Effector memory CD4-positive, alpha-beta T cell (primary cell): ENCODE data around the gene CALML5.

ENCODE experiments used
- DNase-seq, 3 donors: peaks; one replicate each; pipeline ENCODE4 v3.0.0-alpha.2; 2020
- H3K27ac ChIP-seq: 2 replicates; pipeline ENCODE4 v1.7.0; 2013; ENCODE audit warnings: mild to moderate bottlenecking, low read length, moderate library complexity; ENCODE audit not compliant: insufficient read depth, poor library complexity, severe bottlenecking
- H3K27me3 ChIP-seq: replicated peaks from 2 replicates; pipeline ENCODE4 v1.7.0; 2013; ENCODE audit warnings: mild to moderate bottlenecking, low read length; ENCODE audit not compliant: insufficient read depth, control insufficient read depth, poor library complexity, severe bottlenecking
- H3K36me3 ChIP-seq: 2 replicates; pipeline ENCODE4 v1.7.0; 2013; ENCODE audit warnings: mild to moderate bottlenecking, low read length, moderate library complexity; ENCODE audit not compliant: control insufficient read depth, insufficient read depth
- H3K4me1 ChIP-seq: 2 replicates; pipeline ENCODE4 v1.7.0; 2013; ENCODE audit warnings: low read length, mild to moderate bottlenecking; ENCODE audit not compliant: control insufficient read depth, insufficient read depth, poor library complexity, severe bottlenecking
- H3K4me3 ChIP-seq: 2 replicates; pipeline ENCODE4 v1.7.0; 2013; ENCODE audit warnings: low read length, low read depth, mild to moderate bottlenecking; ENCODE audit not compliant: insufficient read depth, poor library complexity, severe bottlenecking
- H3K9me3 ChIP-seq: 2 replicates; pipeline ENCODE4 v1.7.0; 2013; ENCODE audit warnings: mild to moderate bottlenecking, low read length, moderate library complexity; ENCODE audit not compliant: control insufficient read depth

Gene CALML5

GRCh38 chr10:5462841-5463293 lies 36.5 kb downstream of the CALML5 start:
- Histone ChIP-seq H3K9me3 (no peaks in the 10 kb centered on the region), H3K4me3 (no peak overlapping the region), H3K27me3 (no peaks in the 10 kb centered on the region), H3K27ac (no peak overlapping the region), H3K36me3 (no peaks in the 10 kb centered on the region), H3K4me1 (no peaks in the 10 kb centered on the region)
- no peak for DNase-seq

DNA sequence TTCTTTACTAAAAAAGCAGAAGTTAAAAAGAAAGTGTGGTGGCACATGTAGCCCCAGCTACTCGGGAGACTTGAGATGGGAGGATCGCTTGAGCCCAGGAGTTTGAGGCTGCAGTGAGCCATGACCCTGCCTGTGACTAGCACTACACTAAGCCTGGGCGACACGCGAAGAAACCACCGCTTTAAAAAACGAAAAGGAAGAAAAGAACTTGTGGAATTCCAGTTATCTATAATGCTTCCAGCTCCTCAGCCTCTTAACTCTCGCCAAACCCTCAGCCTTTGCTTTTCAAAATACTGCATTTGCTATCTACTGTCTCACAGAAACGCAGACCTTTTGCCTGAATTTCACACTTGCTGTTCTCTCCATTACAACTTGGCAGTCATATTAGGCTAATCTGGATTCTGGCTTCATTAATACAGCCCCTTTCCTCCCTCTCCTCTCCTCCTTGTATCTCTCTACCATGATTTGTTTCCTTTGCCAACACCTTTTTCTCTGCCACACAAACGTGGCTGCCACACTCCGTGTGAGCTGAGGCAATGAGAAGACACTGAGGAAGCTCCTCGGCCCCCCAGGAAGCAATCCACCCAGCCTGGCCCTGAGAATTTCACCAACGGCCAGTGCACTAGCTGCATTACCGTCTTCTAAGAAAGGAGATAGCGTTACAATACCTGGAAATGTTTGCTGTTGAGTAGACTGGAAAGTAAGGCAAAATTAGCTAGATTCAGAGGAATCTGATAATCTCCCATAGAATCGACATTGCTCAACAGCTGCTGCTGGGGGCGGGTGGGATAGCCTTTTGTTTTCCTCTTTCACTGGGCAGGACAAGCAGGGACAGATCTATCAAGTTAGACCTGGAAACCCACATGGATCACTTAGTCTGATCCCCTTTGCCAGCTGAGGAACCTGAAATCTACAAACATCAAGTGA lies 37.2 kb downstream of the CALML5 start:
- H3K27me3 ChIP-seq = no peaks in the 10 kb centered on the region
- H3K36me3 ChIP-seq = no peaks in the 10 kb centered on the region
- no peaks in the 10 kb centered on the region for H3K9me3 ChIP-seq
- no peak overlapping the region for H3K4me3 ChIP-seq
- H3K27ac ChIP-seq = no peak overlapping the region
- H3K4me1 ChIP-seq = no peaks in the 10 kb centered on the region
- DNase-seq = no peak

GRCh38 chr10:5461203-5461588 lies 38.2 kb downstream of the CALML5 start:
- Histone ChIP-seq H3K27me3 (no peaks in the 10 kb centered on the region), H3K36me3 (peaks cover 5% of the 10 kb centered on the region), H3K4me3 (no peak overlapping the region), H3K27ac (no peak overlapping the region), H3K9me3 (no peaks in the 10 kb centered on the region), H3K4me1 (no peaks in the 10 kb centered on the region)
- no peak for DNase-seq

DNA sequence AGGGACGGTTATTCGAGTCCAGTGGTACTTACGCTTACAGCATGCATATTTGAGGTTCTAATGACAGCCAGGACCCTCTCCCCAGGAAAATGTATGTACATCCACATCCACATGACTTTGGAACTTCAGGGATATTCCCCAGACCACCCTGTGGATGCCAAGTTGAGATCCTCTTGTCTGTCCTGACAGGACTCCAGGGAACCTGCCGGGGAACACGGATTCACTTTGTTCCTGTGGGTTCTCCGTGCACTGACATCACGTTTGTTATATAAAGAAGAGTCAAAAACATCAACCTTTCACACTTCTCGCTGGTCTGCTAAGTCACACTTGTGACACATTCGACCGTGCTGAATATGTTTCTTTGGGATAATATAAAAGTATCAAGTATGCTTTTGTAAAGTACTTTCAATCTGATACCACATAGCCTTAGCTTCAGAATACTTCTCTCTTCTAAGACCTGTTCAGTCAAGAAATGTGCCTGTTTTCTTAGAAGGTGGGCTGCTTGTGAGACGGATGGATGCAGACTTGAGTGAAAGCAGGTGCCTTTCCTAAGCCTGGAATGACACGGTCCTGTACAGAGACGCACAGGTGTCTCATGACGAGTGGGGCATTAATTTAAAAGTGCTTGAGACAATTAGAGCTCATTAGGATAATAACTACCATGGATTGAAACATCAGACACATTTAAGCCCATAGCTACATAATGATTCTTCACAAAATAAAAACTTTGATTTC lies 38.7 kb downstream of the CALML5 start:
- Histone ChIP-seq H3K9me3 (no peaks in the 10 kb centered on the region), H3K4me3 (no peak overlapping the region), H3K27me3 (no peaks in the 10 kb centered on the region), H3K27ac (no peak overlapping the region), H3K36me3 (peaks cover 10% of the 10 kb centered on the region), H3K4me1 (no peaks in the 10 kb centered on the region)
- no peak for DNase-seq

- H3K36me3 ChIP-seq = peaks cover 17% of the 10 kb centered on the region
- no peaks in the 10 kb centered on the region for H3K9me3 ChIP-seq
- no peaks in the 10 kb centered on the region for H3K27me3 ChIP-seq
Observed at GRCh38 chr10:5458949-5459747, 40.2 kb downstream of the CALML5 start.

DNA sequence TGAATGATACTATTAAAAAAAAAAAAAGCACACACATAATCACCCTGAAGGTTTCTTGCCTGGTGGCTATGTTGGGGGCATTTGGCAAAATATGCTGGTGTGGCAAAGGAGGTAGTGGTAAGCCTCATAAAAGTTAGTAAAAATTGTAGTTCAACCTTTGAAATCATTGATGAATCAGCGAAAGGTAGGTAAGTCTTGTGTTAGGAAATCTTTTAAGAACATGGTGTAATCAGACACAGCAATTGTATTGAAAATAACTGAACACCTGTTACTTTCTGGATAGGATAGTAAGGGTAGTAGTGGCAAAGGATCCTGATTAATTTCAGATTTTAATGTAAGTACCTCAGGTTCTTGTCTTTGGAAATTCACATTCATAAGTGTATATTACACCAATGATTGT lies 40.9 kb downstream of the CALML5 start:
- no peaks in the 10 kb centered on the region for H3K4me1 ChIP-seq
- no peaks in the 10 kb centered on the region for H3K9me3 ChIP-seq
- peaks cover 18% of the 10 kb centered on the region for H3K36me3 ChIP-seq
- no peak overlapping the region for H3K27ac ChIP-seq
- no peak overlapping the region for H3K4me3 ChIP-seq
- H3K27me3 ChIP-seq = no peaks in the 10 kb centered on the region
- DNase-seq = no peak

More at GRCh38 chr10:5458949-5459747, 40.2 kb downstream of the CALML5 start:
- Histone ChIP-seq H3K4me3 (no peak overlapping the region), H3K4me1 (no peaks in the 10 kb centered on the region), H3K27ac (no peak overlapping the region)
- no peak for DNase-seq

DNA sequence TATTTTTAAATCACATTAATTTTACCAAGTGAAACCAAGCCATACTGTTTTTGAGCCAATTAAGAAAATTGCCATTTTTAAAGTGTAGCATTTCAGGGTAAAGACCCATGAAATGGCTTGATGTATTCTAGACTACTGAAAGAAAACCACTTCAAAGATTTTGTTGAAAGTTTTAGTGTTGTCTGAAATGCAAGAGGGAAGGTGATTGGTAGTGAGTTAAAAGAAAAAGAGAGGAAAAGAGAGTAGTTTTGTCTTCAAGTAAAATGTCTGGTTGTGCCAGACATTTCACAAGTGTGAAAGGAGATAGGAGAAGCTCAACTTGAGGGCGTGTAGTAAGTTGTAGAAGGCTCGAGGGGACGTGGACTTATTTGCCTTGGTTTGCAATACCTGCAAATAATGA lies 41.6 kb downstream of the CALML5 start:
- no peak overlapping the region for H3K27ac ChIP-seq
- H3K4me3 ChIP-seq = no peak overlapping the region
- no peaks in the 10 kb centered on the region for H3K9me3 ChIP-seq
- H3K4me1 ChIP-seq = no peaks in the 10 kb centered on the region
- peaks cover 24% of the 10 kb centered on the region for H3K36me3 ChIP-seq
- H3K27me3 ChIP-seq = no peaks in the 10 kb centered on the region
- DNase-seq = no peak

DNA sequence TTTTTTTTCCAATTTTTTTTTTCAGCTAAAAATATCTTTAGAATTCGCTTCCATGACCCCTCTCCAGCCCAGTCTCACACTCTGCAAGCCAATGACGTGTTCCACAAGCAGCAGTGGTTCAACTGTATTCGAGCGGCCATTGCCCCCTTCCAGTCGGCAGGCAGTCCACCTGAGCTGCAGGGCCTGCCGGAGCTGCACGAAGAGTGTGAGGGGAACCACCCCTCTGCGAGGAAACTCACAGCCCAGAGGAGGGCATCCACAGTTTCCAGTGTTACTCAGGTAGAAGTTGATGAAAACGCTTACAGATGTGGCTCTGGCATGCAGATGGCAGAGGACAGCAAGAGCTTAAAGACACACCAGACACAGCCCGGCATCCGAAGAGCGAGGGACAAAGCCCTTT lies 42.8 kb downstream of the CALML5 start:
- no peaks in the 10 kb centered on the region for H3K4me1 ChIP-seq
- no peak overlapping the region for H3K4me3 ChIP-seq
- H3K27ac ChIP-seq = no peak overlapping the region
- H3K9me3 ChIP-seq = no peaks in the 10 kb centered on the region
- no peak for DNase-seq
- H3K36me3 ChIP-seq = peaks cover 24% of the 10 kb centered on the region
- no peaks in the 10 kb centered on the region for H3K27me3 ChIP-seq

DNA sequence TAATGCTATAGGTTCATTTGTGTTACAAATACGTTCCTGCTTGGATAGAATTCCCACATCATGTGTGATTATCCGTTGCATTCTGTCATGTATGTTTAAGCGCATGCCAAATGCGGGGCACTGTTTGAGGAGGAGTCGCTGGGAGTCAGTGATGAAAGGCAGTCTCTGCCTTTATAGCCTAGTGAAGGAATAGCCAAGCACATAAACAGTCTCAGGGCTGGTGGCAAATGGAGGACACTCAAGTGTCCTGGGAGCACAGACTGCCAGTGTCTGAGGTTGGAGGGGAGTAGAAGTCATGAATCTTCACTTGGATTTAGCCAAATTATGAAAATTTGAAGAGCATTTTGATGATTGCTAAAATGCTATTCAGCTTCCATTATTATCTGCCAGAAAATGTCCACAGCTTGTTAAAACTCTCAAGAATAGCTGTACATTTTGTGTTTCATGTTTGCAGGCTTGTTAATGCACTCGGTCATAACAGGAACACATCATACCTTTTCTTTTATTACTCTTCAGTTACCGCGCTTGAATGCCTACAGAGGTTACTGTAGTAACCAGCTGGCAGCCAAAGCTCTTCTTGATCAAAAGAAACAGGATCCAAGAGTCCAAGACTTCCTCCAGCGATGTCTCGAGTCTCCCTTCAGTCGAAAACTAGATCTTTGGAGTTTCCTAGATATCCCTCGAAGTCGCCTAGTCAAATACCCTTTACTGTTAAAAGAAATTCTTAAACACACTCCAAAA lies 45.5 kb downstream of the CALML5 start:
- Histone ChIP-seq H3K36me3 (peaks cover 24% of the 10 kb centered on the region), H3K9me3 (no peaks in the 10 kb centered on the region), H3K27me3 (no peaks in the 10 kb centered on the region), H3K4me1 (no peaks in the 10 kb centered on the region), H3K4me3 (no peak overlapping the region), H3K27ac (no peak overlapping the region)
- no peak for DNase-seq
